Nephron progenitor cell (in vitro differentiated cells): Measurements from ENCODE around the gene SDK2.

Experiments
- DNase-seq: peaks from one replicate; pipeline ENCODE4 v3.0.0; 2021
- H3K27ac Mint-ChIP-seq: 2 replicates; pipeline ENCODE4 v1.8.0; 2021; ENCODE audit warnings: mild to moderate bottlenecking, moderate library complexity, mixed read lengths
- H3K27me3 Mint-ChIP-seq: 2 replicates; pipeline ENCODE4 v1.8.0; 2021; ENCODE audit warnings: mild to moderate bottlenecking, low read depth, mixed read lengths; ENCODE audit not compliant: poor library complexity
- H3K36me3 Mint-ChIP-seq: 2 replicates; pipeline ENCODE4 v1.8.0; 2021; ENCODE audit warnings: low read depth, mixed read lengths
- H3K4me1 Mint-ChIP-seq: 2 replicates; pipeline ENCODE4 v1.8.0; 2021; ENCODE audit warnings: mixed read lengths
- H3K4me3 Mint-ChIP-seq: 2 replicates; pipeline ENCODE4 v1.8.0; 2021; ENCODE audit warnings: mild to moderate bottlenecking, moderate library complexity, mixed read lengths
- H3K9me3 Mint-ChIP-seq: 2 replicates; pipeline ENCODE4 v1.8.0; 2021; ENCODE audit warnings: mild to moderate bottlenecking, moderate library complexity, mixed read lengths
- TF ChIP-seq, protein P1 (sequence below): fragments of 200-600 bp; sonication (generic); IDR thresholded peaks from 2 replicates; pipeline ENCODE4 v1.5.0; 2021; ENCODE audit warnings: antibody characterized with exemption

The SDK2 gene

DNA sequence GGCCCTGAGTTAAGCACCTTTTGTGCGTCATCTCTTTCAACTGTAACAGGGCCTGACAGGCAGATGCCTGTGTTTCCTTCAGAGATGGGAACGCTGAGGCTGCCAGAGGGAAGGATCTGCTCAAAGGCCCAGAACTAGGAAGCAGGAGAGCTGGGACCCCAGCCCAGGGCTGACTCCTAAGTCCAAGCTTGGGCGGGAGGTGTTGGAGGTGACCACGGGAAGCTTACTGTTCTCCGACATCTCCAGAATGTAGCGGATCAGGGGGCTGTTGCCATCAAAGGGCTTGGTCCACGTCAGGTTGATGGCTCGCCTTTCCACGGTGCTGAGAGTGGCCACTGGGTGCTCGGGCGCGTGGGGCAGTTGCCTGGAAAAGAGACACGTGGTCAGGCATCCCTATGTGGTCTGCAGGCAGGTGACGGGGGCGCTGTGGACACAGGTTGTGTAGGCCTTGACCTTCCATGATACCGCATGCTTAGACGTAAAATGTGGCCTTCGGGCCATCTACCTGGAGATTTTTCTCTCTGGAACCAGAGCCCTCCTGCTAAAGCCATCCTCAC is 221.0 kb downstream of the SDK2 start:
- Mint-ChIP-seq H3K27me3 (peaks cover 6% of the 10 kb centered on the region), H3K36me3 (peaks cover 58% of the 10 kb centered on the region), H3K9me3 (no peaks in the 10 kb centered on the region), H3K4me1 (peaks cover 23% of the 10 kb centered on the region), H3K4me3 (no peak overlapping the region), H3K27ac (no peak overlapping the region)
- TF ChIP-seq, protein P1, sequence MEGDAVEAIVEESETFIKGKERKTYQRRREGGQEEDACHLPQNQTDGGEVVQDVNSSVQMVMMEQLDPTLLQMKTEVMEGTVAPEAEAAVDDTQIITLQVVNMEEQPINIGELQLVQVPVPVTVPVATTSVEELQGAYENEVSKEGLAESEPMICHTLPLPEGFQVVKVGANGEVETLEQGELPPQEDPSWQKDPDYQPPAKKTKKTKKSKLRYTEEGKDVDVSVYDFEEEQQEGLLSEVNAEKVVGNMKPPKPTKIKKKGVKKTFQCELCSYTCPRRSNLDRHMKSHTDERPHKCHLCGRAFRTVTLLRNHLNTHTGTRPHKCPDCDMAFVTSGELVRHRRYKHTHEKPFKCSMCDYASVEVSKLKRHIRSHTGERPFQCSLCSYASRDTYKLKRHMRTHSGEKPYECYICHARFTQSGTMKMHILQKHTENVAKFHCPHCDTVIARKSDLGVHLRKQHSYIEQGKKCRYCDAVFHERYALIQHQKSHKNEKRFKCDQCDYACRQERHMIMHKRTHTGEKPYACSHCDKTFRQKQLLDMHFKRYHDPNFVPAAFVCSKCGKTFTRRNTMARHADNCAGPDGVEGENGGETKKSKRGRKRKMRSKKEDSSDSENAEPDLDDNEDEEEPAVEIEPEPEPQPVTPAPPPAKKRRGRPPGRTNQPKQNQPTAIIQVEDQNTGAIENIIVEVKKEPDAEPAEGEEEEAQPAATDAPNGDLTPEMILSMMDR: no peak
- no peak for DNase-seq

DNA sequence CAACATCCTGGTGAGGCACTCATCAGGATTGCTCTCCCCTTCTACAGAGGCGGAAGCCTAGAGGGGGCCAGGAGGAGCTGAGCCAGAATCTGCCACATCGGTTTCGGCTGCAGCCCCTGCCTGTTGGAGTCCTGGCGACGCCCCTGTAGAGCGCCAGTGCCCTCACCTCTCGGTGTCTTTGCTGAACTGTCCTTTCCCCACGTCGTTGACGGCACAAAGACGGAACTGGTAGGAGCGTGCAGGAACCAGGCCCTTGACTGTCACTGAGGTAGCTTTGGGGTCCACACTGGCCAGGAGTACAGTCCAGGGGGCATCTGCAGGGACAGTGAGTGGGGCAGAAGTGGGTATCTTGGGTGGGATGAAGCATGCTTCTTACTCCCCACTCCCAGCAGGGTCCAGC is 222.1 kb downstream of the SDK2 start:
- TF ChIP-seq, protein P1: no peak
- peaks cover 6% of the 10 kb centered on the region for H3K27me3 Mint-ChIP-seq
- peaks cover 53% of the 10 kb centered on the region for H3K36me3 Mint-ChIP-seq
- no peaks in the 10 kb centered on the region for H3K9me3 Mint-ChIP-seq
- H3K27ac Mint-ChIP-seq: no peak overlapping the region
- DNase-seq: no peak
- no peak overlapping the region for H3K4me3 Mint-ChIP-seq
- peaks cover 16% of the 10 kb centered on the region for H3K4me1 Mint-ChIP-seq

DNA sequence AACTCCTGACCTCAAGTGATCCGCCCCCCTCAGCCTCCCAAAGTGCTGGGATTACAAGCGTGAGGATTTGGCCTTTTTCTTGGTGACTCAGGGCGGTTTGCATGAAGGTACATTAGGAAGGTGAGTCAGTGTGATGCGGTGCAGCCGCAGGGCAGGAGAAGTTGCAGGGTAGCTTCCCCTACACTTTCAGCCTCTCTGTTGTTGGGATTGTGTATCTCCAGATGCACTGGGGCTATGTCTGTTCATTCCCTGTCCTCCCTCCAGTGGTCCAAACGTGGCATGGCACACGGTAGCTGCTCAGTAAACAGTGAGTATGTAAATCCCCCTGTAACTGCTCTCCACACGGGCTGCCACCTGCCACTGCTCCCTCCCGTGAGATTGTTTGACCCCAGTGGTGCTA is 223.3 kb downstream of the SDK2 start:
- H3K4me3 Mint-ChIP-seq: no peak overlapping the region
- peaks cover 16% of the 10 kb centered on the region for H3K4me1 Mint-ChIP-seq
- peaks cover 53% of the 10 kb centered on the region for H3K36me3 Mint-ChIP-seq
- TF ChIP-seq, protein P1: no peak
- H3K9me3 Mint-ChIP-seq: no peaks in the 10 kb centered on the region
- peaks cover 10% of the 10 kb centered on the region for H3K27me3 Mint-ChIP-seq
- DNase-seq: no peak
- H3K27ac Mint-ChIP-seq: no peak overlapping the region

DNA sequence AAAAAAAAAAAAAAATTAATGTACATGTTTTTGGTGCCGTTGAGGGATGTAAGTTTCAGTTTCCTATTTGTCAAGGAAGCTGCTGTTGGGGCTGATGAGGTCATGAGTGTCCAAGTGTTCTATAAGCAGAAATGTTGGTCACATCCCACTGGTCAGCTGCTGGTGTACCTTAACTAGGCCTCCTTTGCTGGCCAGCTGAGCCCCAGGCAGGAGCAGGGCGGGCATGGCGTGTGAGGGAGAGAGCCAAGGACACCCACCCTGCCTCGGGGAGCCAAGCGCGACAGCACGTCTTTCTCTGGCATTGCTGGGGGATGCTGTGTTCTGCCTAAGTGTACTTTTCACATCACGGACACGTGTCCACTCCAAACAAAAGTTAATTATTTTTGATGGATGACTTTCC is 224.4 kb downstream of the SDK2 start:
- peaks cover 16% of the 10 kb centered on the region for H3K4me1 Mint-ChIP-seq
- H3K27me3 Mint-ChIP-seq: peaks cover 18% of the 10 kb centered on the region
- peak overlapping the region; percentile 45 for H3K27ac Mint-ChIP-seq
- no peak overlapping the region for H3K4me3 Mint-ChIP-seq
- no peak for DNase-seq
- peaks cover 63% of the 10 kb centered on the region for H3K36me3 Mint-ChIP-seq
- TF ChIP-seq, protein P1: no peak
- H3K9me3 Mint-ChIP-seq: peaks cover 5% of the 10 kb centered on the region

DNA sequence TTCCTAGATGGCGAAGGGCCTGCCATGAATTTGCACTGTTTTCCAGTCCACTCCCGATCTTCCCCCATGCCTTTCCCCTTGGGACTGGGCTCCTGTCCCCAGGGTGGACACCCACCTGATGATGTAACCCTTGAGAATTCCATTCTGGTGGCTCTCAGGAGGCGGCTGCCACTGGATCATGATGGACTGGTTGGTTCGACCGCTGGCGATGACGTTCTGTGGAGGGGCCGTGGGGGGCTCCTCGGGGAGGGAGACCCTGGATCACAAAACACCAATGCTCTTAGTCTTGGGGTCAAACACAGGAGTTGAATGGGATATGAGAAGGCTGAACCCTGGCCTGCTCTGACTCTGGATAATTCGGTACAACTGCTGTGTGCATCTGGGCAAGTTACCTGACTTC is 225.2 kb downstream of the SDK2 start:
- no peak overlapping the region for H3K4me3 Mint-ChIP-seq
- H3K9me3 Mint-ChIP-seq: peaks cover 12% of the 10 kb centered on the region
- TF ChIP-seq, protein P1: no peak
- peaks cover 13% of the 10 kb centered on the region for H3K4me1 Mint-ChIP-seq
- H3K27ac Mint-ChIP-seq: no peak overlapping the region
- H3K27me3 Mint-ChIP-seq: peaks cover 21% of the 10 kb centered on the region
- H3K36me3 Mint-ChIP-seq: peaks cover 64% of the 10 kb centered on the region
- no peak for DNase-seq

DNA sequence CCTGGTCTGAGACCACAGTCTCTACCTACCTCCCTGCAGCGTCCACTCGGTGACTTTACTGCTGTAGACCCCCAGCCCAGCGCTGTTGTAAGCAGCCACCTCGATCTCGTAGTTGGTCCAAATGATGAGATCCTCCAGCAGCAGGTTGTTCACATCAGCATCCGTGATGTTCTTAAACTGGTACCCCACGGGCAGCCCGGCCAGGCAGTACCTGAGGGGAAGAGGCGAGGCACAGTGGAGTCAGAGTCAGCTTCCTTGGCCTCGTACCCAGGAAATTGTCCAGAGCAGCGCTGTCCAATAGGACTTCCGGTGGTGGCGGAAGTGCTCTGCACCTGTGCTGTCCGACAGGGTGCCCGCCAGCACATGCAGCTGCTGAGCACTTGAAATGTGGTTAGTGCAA is 228.5 kb downstream of the SDK2 start:
- Mint-ChIP-seq H3K9me3 (peaks cover 29% of the 10 kb centered on the region), H3K27ac (peak overlapping the region; percentile 64), H3K4me1 (peaks cover 21% of the 10 kb centered on the region), H3K4me3 (no peak overlapping the region), H3K36me3 (peaks cover 54% of the 10 kb centered on the region), H3K27me3 (peaks cover 21% of the 10 kb centered on the region)
- TF ChIP-seq, protein P1: no peak
- DNase-seq: no peak
